ENCODE results near the gene PPM1M. TPM values are rescaled to one million over a fixed set of nuclear protein-coding genes. Genes with fewer than 3 reads are reported as not detected.

The PPM1M gene
- polyA plus RNA-seq, 1 of the 3 experiments (the other 2 are of a cell fraction) = 19.2 TPM

- POLR2A ChIA-PET = interaction anchor here (0.7 to 3.0 kb wide), 5 partner anchors 8 to 47 kb away, joined by 3 to 27 read pairs (median 7); partner anchors contain the start of gene WDR82
- H3K9me2 ChIP-seq = no peaks in the 10 kb centered on the region
- no peak overlapping the region for H3K4me3 ChIP-seq (ENCODE audit: low read depth in 2 of 2, low read length in 1 of 2)
- H3K4me1 ChIP-seq (ENCODE audit: control insufficient read depth in 1 of 2, insufficient read depth in 2 of 2, low read depth in 1 of 2, low read length in 1 of 2) = peaks cover 0 to 22% of the 10 kb centered on the region in 2 experiments; a peak in 2 of 4 replicates
- H3K9me3 ChIP-seq = no peaks in the 10 kb centered on the region
- CTCF ChIA-PET = interaction anchor here (1.1 to 16.0 kb wide), 8 partner anchors 8 to 57 kb away, joined by 3 to 504 read pairs (median 5); partner anchors contain the start of gene WDR82
- H3K36me3 ChIP-seq (replicated peaks in 1 of 2; ENCODE audit: control insufficient read depth in 1 of 2, insufficient read depth in 2 of 2, low read length in 1 of 2) = peaks cover 0 to 16% of the 10 kb centered on the region in 2 experiments
- no peak overlapping the region for H3K27ac ChIP-seq (ENCODE audit: low read depth in 2 of 2, low read length in 1 of 2)
- H3K27me3 ChIP-seq (ENCODE audit: insufficient read depth) = no peaks in the 10 kb centered on the region
- 100% methylated on average over 1 of the region's 1 CpG for WGBS (ENCODE audit: low lambda C conversion rate)
- H3K4me2 ChIP-seq = peak overlapping the region; percentile 94; the same call in 1 of the 2 replicates
- no peak overlapping the region for H3K9ac ChIP-seq
- H2AFZ ChIP-seq (ENCODE audit: low read depth) = no peak overlapping the region
- H3K79me2 ChIP-seq (ENCODE audit: insufficient read depth) = peaks cover 27% of the 10 kb centered on the region; the same call in 1 of the 2 replicates
- peaks cover 10% of the 10 kb centered on the region for H3F3A ChIP-seq (replicated peaks; ENCODE audit: insufficient read depth)
- DNase-seq = no peak
- H4K20me1 ChIP-seq (ENCODE audit: insufficient read depth) = no peaks in the 10 kb centered on the region
- TF ChIP-seq ELF1 (IDR thresholded peaks at IDR 0.05) (no peak), YY1 (IDR thresholded peaks at IDR 0.05; ENCODE audit: low read depth) (no peak), NFIC (IDR thresholded peaks at IDR 0.05; ENCODE audit: borderline replicate concordance) (no peak), NRF1 (IDR thresholded peaks at IDR 0.05; ENCODE audit: low read depth, low read length) (no peak), JUND (IDR thresholded peaks at IDR 0.05) (no peak), RCOR1 (IDR thresholded peaks at IDR 0.05; ENCODE audit: low read length) (no peak), POLR2AphosphoS5 (IDR thresholded peaks at IDR 0.05; ENCODE audit: low read depth, low read length) (no peak), USF2 (IDR thresholded peaks at IDR 0.05; ENCODE audit: borderline replicate concordance, low read depth, low read length) (no peak)
Measured at GRCh38 chr3:52289338-52289746, 43.8 kb downstream of the PPM1M start.

- Histone ChIP-seq H3K9me2 (no peaks in the 10 kb centered on the region), H3K9me3 (no peaks in the 10 kb centered on the region), H3F3A (replicated peaks; ENCODE audit: insufficient read depth) (peaks cover 10% of the 10 kb centered on the region), H3K9ac (no peak overlapping the region), H3K4me3 (ENCODE audit: low read depth in 2 of 2, low read length in 1 of 2) (no peak overlapping the region), H3K36me3 (replicated peaks in 1 of 2; ENCODE audit: control insufficient read depth in 1 of 2, insufficient read depth in 2 of 2, low read length in 1 of 2) (peaks cover 0 to 16% of the 10 kb centered on the region in 2 experiments), H3K79me2 (ENCODE audit: insufficient read depth) (peaks cover 27% of the 10 kb centered on the region; the same call in 1 of the 2 replicates), H4K20me1 (ENCODE audit: insufficient read depth) (no peaks in the 10 kb centered on the region), H3K4me2 (0 out of 2 replicates have a peak overlapping the region, but pooled peaks have one; percentile 94), H3K27ac (ENCODE audit: low read depth in 2 of 2, low read length in 1 of 2) (no peak overlapping the region), H3K27me3 (ENCODE audit: insufficient read depth) (no peaks in the 10 kb centered on the region), H2AFZ (ENCODE audit: low read depth) (no peak overlapping the region), H3K4me1 (ENCODE audit: control insufficient read depth in 1 of 2, insufficient read depth in 2 of 2, low read depth in 1 of 2, low read length in 1 of 2) (peaks cover 0 to 27% of the 10 kb centered on the region in 2 experiments; a peak in 2 of 4 replicates)
- 100% methylated on average over 2 of the region's 15 CpGs for WGBS (ENCODE audit: low lambda C conversion rate)
- TF ChIP-seq CTCF (IDR thresholded peaks at IDR 0.05) (peak; percentile 12; the same call in 1 of the 2 replicates), SIN3A (IDR thresholded peaks at IDR 0.05; ENCODE audit: borderline replicate concordance, low read depth, low read length) (no peak)
- CTCF ChIA-PET = interaction anchor here (0.8 to 16.0 kb wide), 7 partner anchors 9 to 157 kb away, joined by 3 to 504 read pairs (median 12); partner anchors contain the start of genes TLR9 and WDR82
- DNase-seq = no peak
- POLR2A ChIA-PET = interaction anchor here (0.7 to 1.0 kb wide), 4 partner anchors 8 to 51 kb away, joined by 3 to 5 read pairs (median 4); partner anchors contain the start of gene TWF2
Measured at GRCh38 chr3:52289747-52290595, 44.4 kb downstream of the PPM1M start.

Measured in SK-N-SH (cell line).